Measurements from ENCODE around the gene SEMA4D.

GRCh38 chr9:89454498-89455355, 43.2 kb downstream of the SEMA4D start:
- TF ChIP-seq CTCF (IDR thresholded peaks at IDR 0.05) (no peak), POLR2AphosphoS5 (IDR thresholded peaks at IDR 0.05) (no peak)

Measured in prostate gland (tissue), 2 donors.